Adipose tissue (tissue), 3 donors: ENCODE measurements around the gene GBP2. TPM values are rescaled to one million over a fixed set of nuclear protein-coding genes. Genes with fewer than 3 reads are reported as not detected.
"Not testable (repeated sequence)": the region's sequence is repeated elsewhere in the genome, so short reads cannot be mapped to it uniquely, and the experiment has no call there.

Source experiments
- H3K27ac ChIP-seq: one replicate; pipeline ENCODE4 v1.5.1; 2013; ENCODE audit warnings: low read depth, low read length
- WGBS, 3 donors: extraction: QIAGEN DNeasy Blood & Tissue Kit; methylation state at CpG; one replicate each; pipeline ENCODE4 v1.1.7; 2013; 5-methylcytosine and 5-hydroxymethylcytosine counted together
- polyA plus RNA-seq, 3 donors: library from polyadenylated mRNA; stranded (reverse); fragments of 200-250 nt; gene quantifications; one replicate each; pipeline ENCODE4 v1.2.3, GENCODE V29; 2013
- donor health status: healthy with polysubstance abuse.
- donor health status: Bipolar disorder and iron deficiency.
- donor health status: healthy.

Gene GBP2
- polyA plus RNA-seq, 3 donors, result 9.5 to 96.0 (median 58.1) TPM

GRCh38 chr1:89130716-89131115, 4.8 kb upstream of the GBP2 start:
- WGBS, 3 donors, result 27 to 35% (median 33%) methylated on average over 1 of the region's 1 CpG
- no peak overlapping the region for H3K27ac ChIP-seq

- 49 to 68% (median 50%) methylated on average over 4 of the region's 4 CpGs for WGBS, 3 donors
- H3K27ac ChIP-seq, result no peak overlapping the region
Observed at GRCh38 chr1:89129911-89130310, 4.0 kb upstream of the GBP2 start.

GRCh38 chr1:89128003-89128458, 2.1 kb upstream of the GBP2 start:
- H3K27ac ChIP-seq, result not testable (repeated sequence)
- 98% methylated on average over 27 to 31 of the region's 31 CpGs for WGBS, 3 donors

GRCh38 chr1:89126602-89127565, 970 bp upstream of the GBP2 start:
- H3K27ac ChIP-seq, result not testable (repeated sequence)
- WGBS, 3 donors, result 69 to 83% (median 69%) methylated on average over 23 of the region's 23 CpGs

GRCh38 chr1:89125240-89125912, 538 bp downstream of the GBP2 start:
- no peak overlapping the region for H3K27ac ChIP-seq
- 24 to 61% (median 25%) methylated on average over 3 of the region's 3 CpGs for WGBS, 3 donors

- 95 to 98% (median 98%) methylated on average over 8 of the region's 8 CpGs for WGBS, 3 donors
- no peak overlapping the region for H3K27ac ChIP-seq
Observed at GRCh38 chr1:89121641-89122040, 4.3 kb downstream of the GBP2 start.

- 77 to 87% (median 83%) methylated on average over 2 of the region's 2 CpGs for WGBS, 3 donors
Observed at GRCh38 chr1:89114662-89115061, 11.3 kb downstream of the GBP2 start.

GRCh38 chr1:89112871-89113613, 12.9 kb downstream of the GBP2 start:
- WGBS, 3 donors, result 63 to 74% (median 71%) methylated on average over 5 of the region's 5 CpGs
- H3K27ac ChIP-seq, result no peak overlapping the region

More at GRCh38 chr1:89114662-89115061, 11.3 kb downstream of the GBP2 start:
- no peak overlapping the region for H3K27ac ChIP-seq

GRCh38 chr1:89104687-89105086, 21.2 kb downstream of the GBP2 start:
- WGBS, 3 donors, result 91 to 96% (median 95%) methylated on average over 17 of the region's 17 CpGs
- H3K27ac ChIP-seq, result no peak overlapping the region

- WGBS, 3 donors, result 77 to 93% (median 88%) methylated on average over 2 of the region's 2 CpGs
- no peak overlapping the region for H3K27ac ChIP-seq
Observed at GRCh38 chr1:89104147-89104546, 21.8 kb downstream of the GBP2 start.

GRCh38 chr1:89102021-89102420, 23.9 kb downstream of the GBP2 start:
- H3K27ac ChIP-seq, result no peak overlapping the region

- H3K27ac ChIP-seq, result no peak overlapping the region
- 90 to 96% (median 93%) methylated on average over 3 of the region's 3 CpGs for WGBS, 3 donors
Observed at GRCh38 chr1:89100412-89100811, 25.5 kb downstream of the GBP2 start.

GRCh38 chr1:89098857-89099256, 27.1 kb downstream of the GBP2 start:
- 58 to 75% (median 68%) methylated on average over 3 of the region's 3 CpGs for WGBS, 3 donors
- no peak overlapping the region for H3K27ac ChIP-seq

GRCh38 chr1:89095737-89096136, 30.2 kb downstream of the GBP2 start:
- no peak overlapping the region for H3K27ac ChIP-seq
- 77 to 92% (median 90%) methylated on average over 2 of the region's 2 CpGs for WGBS, 3 donors

GRCh38 chr1:89089962-89090361, 36.0 kb downstream of the GBP2 start:
- 52 to 75% (median 68%) methylated on average over 1 of the region's 1 CpG for WGBS, 3 donors

GRCh38 chr1:89088572-89088971, 37.3 kb downstream of the GBP2 start:
- no peak overlapping the region for H3K27ac ChIP-seq
- WGBS, 3 donors, result 64 to 76% (median 73%) methylated on average over 10 of the region's 10 CpGs

More at GRCh38 chr1:89089962-89090361, 36.0 kb downstream of the GBP2 start:
- no peak overlapping the region for H3K27ac ChIP-seq

GRCh38 chr1:89087241-89087640, 38.7 kb downstream of the GBP2 start:
- 63 to 83% (median 77%) methylated on average over 8 of the region's 8 CpGs for WGBS, 3 donors
- no peak overlapping the region for H3K27ac ChIP-seq

- H3K27ac ChIP-seq, result no peak overlapping the region
Observed at GRCh38 chr1:89085781-89086180, 40.1 kb downstream of the GBP2 start.

- no peak overlapping the region for H3K27ac ChIP-seq
- WGBS, 3 donors, result 45 to 62% (median 55%) methylated on average over 3 of the region's 3 CpGs
Observed at GRCh38 chr1:89081005-89081404, 44.9 kb downstream of the GBP2 start.
